ENCODE results near the gene NAV1.
A peak's percentile ranks its signal among the peaks of the same experiment; 100 is the strongest.
"Not testable (repeated sequence)": the region's sequence is repeated elsewhere in the genome, so short reads cannot be mapped to it uniquely, and the experiment has no call there.

NAV1 gene

GRCh38 chr1:201520046-201520575 is 18.8 kb upstream of the NAV1 start:
- not testable (repeated sequence) for DNase-seq

- DNase-seq, result no peak
Observed at GRCh38 chr1:201525193-201525778, 13.6 kb upstream of the NAV1 start.

- no peak for DNase-seq
Observed at GRCh38 chr1:201527879-201528278, 11.0 kb upstream of the NAV1 start.

- DNase-seq, result peak; percentile 81
Observed at GRCh38 chr1:201528631-201529252, 10.2 kb upstream of the NAV1 start.

GRCh38 chr1:201530741-201531531 is 8.0 kb upstream of the NAV1 start:
- peak; percentile 91 for DNase-seq

GRCh38 chr1:201531551-201532425 is 7.1 kb upstream of the NAV1 start:
- DNase-seq, result no peak

- DNase-seq, result no peak
Observed at GRCh38 chr1:201533836-201534235, 5.1 kb upstream of the NAV1 start.

- DNase-seq, result peak; percentile 66
Observed at GRCh38 chr1:201535046-201535918, 3.6 kb upstream of the NAV1 start.

- no peak for DNase-seq
Observed at GRCh38 chr1:201535919-201536245, 3.0 kb upstream of the NAV1 start.

- peak; percentile 85 for DNase-seq
Observed at GRCh38 chr1:201536558-201536957, 2.4 kb upstream of the NAV1 start.

- DNase-seq, result no peak
Observed at GRCh38 chr1:201537028-201537427, 1.9 kb upstream of the NAV1 start.

- no peak for DNase-seq
Observed at GRCh38 chr1:201537467-201537866, 1.5 kb upstream of the NAV1 start.

GRCh38 chr1:201537891-201538611 is 876 bp upstream of the NAV1 start:
- DNase-seq, result no peak

GRCh38 chr1:201539561-201540431 is 869 bp downstream of the NAV1 start:
- peak; percentile 64 for DNase-seq

- no peak for DNase-seq
Observed at GRCh38 chr1:201540846-201541735, 2.2 kb downstream of the NAV1 start.

GRCh38 chr1:201542309-201543035 is 3.5 kb downstream of the NAV1 start:
- DNase-seq, result peak; percentile 81

- no peak for DNase-seq
Observed at GRCh38 chr1:201543871-201544642, 5.1 kb downstream of the NAV1 start.
